Ishikawa (cell line): ENCODE results near the gene MICAL3.

ENCODE experiments used
- CREB1 ChIP-seq: IDR thresholded peaks from 2 replicates; pipeline ENCODE4 v1.6.1; 2012; ENCODE audit warnings: low read depth
- RAD21 ChIP-seq: IDR thresholded peaks from 2 replicates; pipeline ENCODE4 v1.6.1; 2012; ENCODE audit warnings: low read depth
- REST ChIP-seq: IDR thresholded peaks from 2 replicates; pipeline ENCODE4 v1.6.1; 2012; ENCODE audit warnings: low read depth, mild to moderate bottlenecking
- TCF12 ChIP-seq: IDR thresholded peaks from 2 replicates; pipeline ENCODE4 v1.6.1; 2012; ENCODE audit warnings: low read depth

- TF ChIP-seq REST (no peak), RAD21 (no peak), CREB1 (no peak), TCF12 (no peak)
Observed at GRCh38 chr22:17990942-17991341, 33.4 kb downstream of the MICAL3 start.
